Nephron progenitor cell (in vitro differentiated cells): Measurements from ENCODE around the gene HDAC4.
A peak's percentile ranks its signal among the peaks of the same experiment; 100 is the strongest.

ENCODE experiments used
- DNase-seq: peaks from one replicate; pipeline ENCODE4 v3.0.0; 2021
- H3K27ac Mint-ChIP-seq: 2 replicates; pipeline ENCODE4 v1.8.0; 2021; ENCODE audit warnings: mild to moderate bottlenecking, moderate library complexity, mixed read lengths
- H3K27me3 Mint-ChIP-seq: 2 replicates; pipeline ENCODE4 v1.8.0; 2021; ENCODE audit warnings: mild to moderate bottlenecking, low read depth, mixed read lengths; ENCODE audit not compliant: poor library complexity
- H3K36me3 Mint-ChIP-seq: 2 replicates; pipeline ENCODE4 v1.8.0; 2021; ENCODE audit warnings: low read depth, mixed read lengths
- H3K4me1 Mint-ChIP-seq: 2 replicates; pipeline ENCODE4 v1.8.0; 2021; ENCODE audit warnings: mixed read lengths
- H3K4me3 Mint-ChIP-seq: 2 replicates; pipeline ENCODE4 v1.8.0; 2021; ENCODE audit warnings: mild to moderate bottlenecking, moderate library complexity, mixed read lengths
- H3K9me3 Mint-ChIP-seq: 2 replicates; pipeline ENCODE4 v1.8.0; 2021; ENCODE audit warnings: mild to moderate bottlenecking, moderate library complexity, mixed read lengths
- TF ChIP-seq, protein P1 (sequence below): fragments of 200-600 bp; sonication (generic); IDR thresholded peaks from 2 replicates; pipeline ENCODE4 v1.5.0; 2021; ENCODE audit warnings: antibody characterized with exemption

The HDAC4 gene

DNA sequence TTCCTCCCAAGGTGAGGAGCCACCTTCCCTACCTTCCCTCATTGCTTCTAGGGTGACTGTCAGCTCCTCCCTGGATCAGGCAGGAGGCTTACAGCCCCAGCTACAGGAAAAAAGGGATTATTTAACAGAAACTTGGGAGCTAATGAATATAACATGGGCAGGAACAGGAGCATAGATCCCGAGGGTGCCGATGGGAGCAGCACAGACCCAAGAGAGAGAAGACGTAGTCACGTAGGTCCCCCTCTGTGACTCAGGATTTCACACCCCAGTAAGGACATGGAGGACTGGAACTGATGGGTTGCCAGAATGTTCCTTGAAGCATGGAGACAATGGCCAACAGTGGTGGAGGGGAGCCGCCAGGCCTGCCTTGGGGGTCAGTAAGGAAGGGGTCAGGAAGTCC, 10.3 kb upstream of the HDAC4 start:
- peaks cover 24% of the 10 kb centered on the region for H3K27me3 Mint-ChIP-seq
- DNase-seq: no peak
- peaks cover 26% of the 10 kb centered on the region for H3K9me3 Mint-ChIP-seq
- H3K36me3 Mint-ChIP-seq: no peaks in the 10 kb centered on the region
- H3K4me1 Mint-ChIP-seq: peaks cover 21% of the 10 kb centered on the region
- TF ChIP-seq, protein P1, sequence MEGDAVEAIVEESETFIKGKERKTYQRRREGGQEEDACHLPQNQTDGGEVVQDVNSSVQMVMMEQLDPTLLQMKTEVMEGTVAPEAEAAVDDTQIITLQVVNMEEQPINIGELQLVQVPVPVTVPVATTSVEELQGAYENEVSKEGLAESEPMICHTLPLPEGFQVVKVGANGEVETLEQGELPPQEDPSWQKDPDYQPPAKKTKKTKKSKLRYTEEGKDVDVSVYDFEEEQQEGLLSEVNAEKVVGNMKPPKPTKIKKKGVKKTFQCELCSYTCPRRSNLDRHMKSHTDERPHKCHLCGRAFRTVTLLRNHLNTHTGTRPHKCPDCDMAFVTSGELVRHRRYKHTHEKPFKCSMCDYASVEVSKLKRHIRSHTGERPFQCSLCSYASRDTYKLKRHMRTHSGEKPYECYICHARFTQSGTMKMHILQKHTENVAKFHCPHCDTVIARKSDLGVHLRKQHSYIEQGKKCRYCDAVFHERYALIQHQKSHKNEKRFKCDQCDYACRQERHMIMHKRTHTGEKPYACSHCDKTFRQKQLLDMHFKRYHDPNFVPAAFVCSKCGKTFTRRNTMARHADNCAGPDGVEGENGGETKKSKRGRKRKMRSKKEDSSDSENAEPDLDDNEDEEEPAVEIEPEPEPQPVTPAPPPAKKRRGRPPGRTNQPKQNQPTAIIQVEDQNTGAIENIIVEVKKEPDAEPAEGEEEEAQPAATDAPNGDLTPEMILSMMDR: no peak
- H3K27ac Mint-ChIP-seq: no peak overlapping the region
- H3K4me3 Mint-ChIP-seq: no peak overlapping the region

DNA sequence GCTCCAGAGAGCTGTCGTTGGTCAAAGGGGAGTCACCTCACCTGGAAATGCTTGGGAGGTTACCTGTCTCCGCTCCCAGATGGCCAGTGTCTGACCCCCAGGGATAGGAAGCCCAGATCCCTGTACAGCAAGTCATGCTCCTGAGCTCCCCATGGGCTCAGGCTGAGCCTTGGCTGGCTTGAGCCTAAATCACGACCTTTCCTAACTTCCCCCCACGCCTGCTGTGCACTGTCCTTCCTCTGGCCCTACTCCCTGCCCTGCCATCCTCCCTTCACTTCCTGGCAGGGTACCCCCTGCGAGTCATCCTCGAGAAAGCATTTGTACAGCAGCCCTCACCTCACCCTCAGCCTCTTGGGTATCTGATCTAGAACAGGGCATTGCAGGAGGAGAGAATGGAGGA, 9.2 kb upstream of the HDAC4 start:
- peaks cover 33% of the 10 kb centered on the region for H3K9me3 Mint-ChIP-seq
- H3K27me3 Mint-ChIP-seq: peaks cover 24% of the 10 kb centered on the region
- TF ChIP-seq, protein P1: no peak
- H3K4me1 Mint-ChIP-seq: peaks cover 25% of the 10 kb centered on the region
- no peaks in the 10 kb centered on the region for H3K36me3 Mint-ChIP-seq
- H3K27ac Mint-ChIP-seq: no peak overlapping the region
- H3K4me3 Mint-ChIP-seq: no peak overlapping the region
- DNase-seq: no peak

DNA sequence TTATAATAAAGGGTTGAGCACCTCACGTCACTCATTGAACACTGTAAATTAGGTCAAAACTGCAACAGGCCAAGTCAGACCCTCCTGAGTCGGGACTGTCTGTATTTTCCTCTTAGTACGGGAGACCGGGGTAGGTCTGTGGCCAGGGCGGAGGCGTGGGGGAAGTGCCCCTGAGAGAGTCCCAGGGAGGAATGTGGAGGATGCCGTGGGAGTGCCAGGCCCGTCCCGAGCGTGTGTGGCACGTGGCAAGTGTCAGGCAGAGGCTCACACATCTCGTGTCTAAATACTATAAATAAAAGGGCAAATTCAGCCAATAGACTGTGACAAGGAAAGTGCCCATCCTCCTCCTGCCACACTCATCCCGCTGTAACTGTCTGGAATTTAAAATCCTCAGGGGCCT, 6.3 kb upstream of the HDAC4 start:
- no peak for DNase-seq
- Mint-ChIP-seq H3K27ac (no peak overlapping the region), H3K4me1 (peaks cover 34% of the 10 kb centered on the region), H3K36me3 (peaks cover 10% of the 10 kb centered on the region), H3K27me3 (peaks cover 28% of the 10 kb centered on the region), H3K4me3 (no peak overlapping the region), H3K9me3 (peaks cover 40% of the 10 kb centered on the region)
- TF ChIP-seq, protein P1: no peak

DNA sequence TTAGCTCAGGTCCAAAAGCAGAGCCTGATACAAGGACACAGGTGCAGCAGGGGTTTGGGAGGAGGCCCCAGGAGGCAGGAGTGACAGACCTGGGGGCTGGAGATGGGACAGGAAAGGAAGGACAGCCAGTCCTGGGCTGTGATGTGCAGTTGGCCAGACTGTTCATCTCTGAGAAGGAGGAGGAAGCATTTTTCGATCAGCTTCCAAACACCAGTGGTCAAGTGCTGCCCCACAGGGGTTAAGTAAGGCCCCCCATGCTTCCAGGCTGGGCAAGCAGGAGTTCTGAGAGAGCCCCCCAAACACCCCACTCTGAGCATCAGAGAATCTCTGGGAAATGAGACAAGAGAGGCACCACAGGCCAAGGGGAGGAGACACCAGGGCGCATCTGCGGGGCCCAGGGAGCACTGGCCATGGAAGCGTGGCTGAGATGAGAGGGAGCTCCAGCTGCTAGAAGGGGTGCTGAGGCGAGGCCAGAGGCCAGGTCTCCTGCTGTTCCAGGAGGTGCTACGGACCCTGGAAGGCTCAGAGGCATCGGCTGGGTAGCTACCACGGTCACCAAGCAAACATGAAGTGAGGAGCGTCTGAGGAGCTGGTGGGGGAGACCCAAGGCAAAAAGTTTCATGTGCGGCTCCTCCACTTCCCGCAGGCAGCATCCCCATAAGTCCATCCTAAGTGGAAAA, 5.6 kb upstream of the HDAC4 start:
- TF ChIP-seq, protein P1: no peak
- no peak for DNase-seq
- H3K4me1 Mint-ChIP-seq: peaks cover 38% of the 10 kb centered on the region
- H3K27me3 Mint-ChIP-seq: peaks cover 28% of the 10 kb centered on the region
- H3K4me3 Mint-ChIP-seq: no peak overlapping the region
- H3K27ac Mint-ChIP-seq: peak overlapping the region; percentile 90
- H3K36me3 Mint-ChIP-seq: peaks cover 10% of the 10 kb centered on the region
- peaks cover 35% of the 10 kb centered on the region for H3K9me3 Mint-ChIP-seq

DNA sequence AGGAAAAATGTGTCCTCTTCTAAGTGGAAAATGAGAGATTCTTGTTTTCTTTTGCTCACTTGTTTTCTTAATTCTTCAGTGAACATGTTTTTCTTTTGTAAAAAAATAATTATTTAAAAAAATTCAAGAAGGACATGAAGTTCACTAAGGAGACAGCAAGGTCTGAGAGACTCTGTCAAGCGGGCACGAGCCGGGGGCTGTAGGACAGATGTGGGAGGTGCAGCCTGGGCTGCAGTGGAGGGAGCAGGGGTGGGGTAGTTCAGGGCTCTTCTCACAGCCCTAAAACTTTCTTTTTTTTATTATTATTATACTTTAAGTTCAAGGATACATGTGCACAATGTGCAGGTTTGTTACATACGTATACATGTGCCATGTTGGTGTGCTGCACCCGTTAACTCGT, 4.3 kb upstream of the HDAC4 start:
- peaks cover 38% of the 10 kb centered on the region for H3K4me1 Mint-ChIP-seq

DNA sequence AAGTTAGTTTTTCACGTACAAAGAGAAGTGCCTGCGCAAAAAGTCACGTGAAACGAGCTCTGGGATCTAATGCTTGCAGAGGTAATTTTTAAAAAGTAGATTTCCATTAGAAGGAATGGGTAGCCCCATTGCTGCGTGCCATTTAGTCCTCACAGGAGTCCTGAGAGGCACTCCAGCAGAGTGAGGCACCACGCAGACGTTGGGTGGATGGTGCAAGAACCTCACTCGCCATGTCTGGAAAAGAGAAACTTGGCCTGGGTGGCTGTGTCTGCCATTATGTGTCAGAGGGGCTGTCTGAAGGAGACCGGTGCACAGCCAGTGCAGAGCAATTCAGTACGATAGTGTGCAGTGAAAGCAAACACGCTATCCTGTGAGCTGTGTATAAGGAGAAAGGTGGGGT, 1.8 kb upstream of the HDAC4 start:
- TF ChIP-seq, protein P1: no peak
- no peak for DNase-seq
- H3K4me3 Mint-ChIP-seq: peak overlapping the region; percentile 85
- peaks cover 10% of the 10 kb centered on the region for H3K36me3 Mint-ChIP-seq
- peaks cover 13% of the 10 kb centered on the region for H3K27me3 Mint-ChIP-seq
- H3K27ac Mint-ChIP-seq: no peak overlapping the region
- peaks cover 26% of the 10 kb centered on the region for H3K9me3 Mint-ChIP-seq
- H3K4me1 Mint-ChIP-seq: peaks cover 52% of the 10 kb centered on the region

More for the DNA sequence above, 4.3 kb upstream of the HDAC4 start:
- no peak for DNase-seq
- no peak overlapping the region for H3K27ac Mint-ChIP-seq
- H3K4me3 Mint-ChIP-seq: no peak overlapping the region
- H3K36me3 Mint-ChIP-seq: peaks cover 10% of the 10 kb centered on the region
- TF ChIP-seq, protein P1: no peak
- peaks cover 24% of the 10 kb centered on the region for H3K27me3 Mint-ChIP-seq
- H3K9me3 Mint-ChIP-seq: peaks cover 29% of the 10 kb centered on the region
